AG10803 (cell line): ENCODE measurements around the gene IGDCC3.
"Not testable (repeated sequence)": the region's sequence is repeated elsewhere in the genome, so short reads cannot be mapped to it uniquely, and the experiment has no call there.

Source experiments
- DNase-seq: peaks from one replicate; pipeline ENCODE4 v3.0.0; 2010; ENCODE audit warnings: low read depth
- H3K4me3 ChIP-seq: 2 replicates; pipeline ENCODE4 v1.5.1; 2011; ENCODE audit warnings: mild to moderate bottlenecking, low read length, control low read depth
- TF ChIP-seq, protein P1 (sequence below): conservative IDR thresholded peaks from 2 replicates; pipeline ENCODE4 v1.5.1; 2011; ENCODE audit warnings: mild to moderate bottlenecking, low read length, control low read depth, inconsistent platforms

Gene IGDCC3

DNA sequence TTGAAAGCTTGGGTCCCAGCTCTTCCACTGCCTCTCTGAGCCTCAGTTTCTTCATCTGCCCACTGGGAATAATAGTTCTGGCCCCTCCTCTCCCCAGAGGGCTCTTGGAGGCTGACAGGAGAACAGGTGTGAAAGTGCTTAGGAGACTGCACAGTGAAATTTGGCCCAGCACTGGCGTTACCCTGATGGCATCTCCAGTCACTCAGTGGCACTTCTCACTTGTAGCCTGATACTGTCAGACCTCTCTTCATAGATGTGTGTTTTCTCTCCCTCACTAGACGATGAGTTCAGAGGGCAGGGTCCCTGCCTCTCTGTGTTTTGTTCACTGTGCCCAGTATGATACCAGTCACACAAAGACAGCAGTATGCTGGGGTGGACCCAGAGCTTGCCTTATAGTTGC is 22.2 kb upstream of the IGDCC3 start:
- TF ChIP-seq, protein P1, sequence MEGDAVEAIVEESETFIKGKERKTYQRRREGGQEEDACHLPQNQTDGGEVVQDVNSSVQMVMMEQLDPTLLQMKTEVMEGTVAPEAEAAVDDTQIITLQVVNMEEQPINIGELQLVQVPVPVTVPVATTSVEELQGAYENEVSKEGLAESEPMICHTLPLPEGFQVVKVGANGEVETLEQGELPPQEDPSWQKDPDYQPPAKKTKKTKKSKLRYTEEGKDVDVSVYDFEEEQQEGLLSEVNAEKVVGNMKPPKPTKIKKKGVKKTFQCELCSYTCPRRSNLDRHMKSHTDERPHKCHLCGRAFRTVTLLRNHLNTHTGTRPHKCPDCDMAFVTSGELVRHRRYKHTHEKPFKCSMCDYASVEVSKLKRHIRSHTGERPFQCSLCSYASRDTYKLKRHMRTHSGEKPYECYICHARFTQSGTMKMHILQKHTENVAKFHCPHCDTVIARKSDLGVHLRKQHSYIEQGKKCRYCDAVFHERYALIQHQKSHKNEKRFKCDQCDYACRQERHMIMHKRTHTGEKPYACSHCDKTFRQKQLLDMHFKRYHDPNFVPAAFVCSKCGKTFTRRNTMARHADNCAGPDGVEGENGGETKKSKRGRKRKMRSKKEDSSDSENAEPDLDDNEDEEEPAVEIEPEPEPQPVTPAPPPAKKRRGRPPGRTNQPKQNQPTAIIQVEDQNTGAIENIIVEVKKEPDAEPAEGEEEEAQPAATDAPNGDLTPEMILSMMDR = no peak
- no peak for DNase-seq
- no peak overlapping the region for H3K4me3 ChIP-seq

DNA sequence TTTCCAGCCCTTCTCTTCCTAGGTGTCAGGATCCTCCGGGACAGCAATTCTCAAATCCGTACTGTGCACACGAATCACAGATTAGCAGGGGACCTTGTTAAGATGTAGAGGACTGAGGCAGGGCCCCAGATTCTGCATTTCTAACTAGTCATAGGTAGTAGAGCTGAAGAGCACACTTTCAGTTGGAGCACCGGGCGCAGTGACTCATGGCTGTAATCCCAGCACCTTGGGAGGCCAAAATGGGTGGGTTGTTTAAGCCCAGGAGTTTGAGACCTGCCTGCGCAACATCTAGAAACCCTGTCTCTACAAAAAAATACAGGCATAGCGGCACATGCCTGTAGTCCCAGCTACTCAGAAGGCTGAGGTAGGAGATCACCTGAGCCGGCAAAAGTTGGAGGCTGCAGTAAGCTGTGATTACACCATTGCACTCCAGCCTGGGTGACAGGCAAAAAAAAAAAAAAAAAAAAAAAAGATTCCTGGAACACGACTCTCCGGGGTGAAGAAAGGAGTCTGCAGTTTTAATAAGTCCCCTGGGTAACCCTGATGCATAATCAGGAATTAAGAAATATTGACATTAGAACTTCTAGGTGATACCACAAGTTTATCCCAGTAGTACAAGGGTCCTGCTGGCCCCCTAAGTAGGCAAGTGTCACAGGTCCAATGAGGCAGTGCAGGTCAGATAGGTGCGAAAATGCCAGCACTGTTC is 21.4 kb upstream of the IGDCC3 start:
- DNase-seq = no peak

DNA sequence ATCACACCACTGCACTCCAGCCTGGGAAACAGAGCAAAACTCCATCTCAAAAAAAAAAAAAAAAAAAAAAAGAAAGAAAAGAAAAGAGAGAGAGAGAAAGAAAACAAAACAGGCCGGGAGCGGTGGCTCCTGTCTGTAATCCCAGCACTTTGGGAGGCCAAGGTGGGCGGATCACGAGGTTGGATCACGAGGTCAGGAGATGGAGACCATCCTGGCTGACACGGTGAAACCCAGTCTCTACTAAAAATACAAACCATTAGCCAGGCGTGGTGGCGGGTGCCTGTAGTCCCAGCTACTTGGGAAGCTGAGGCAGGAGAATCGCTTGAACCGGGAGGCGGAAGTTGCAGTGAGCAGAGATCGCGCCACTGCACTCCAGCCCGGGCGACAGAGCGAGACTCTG is 20.7 kb upstream of the IGDCC3 start:
- not testable (repeated sequence) for H3K4me3 ChIP-seq, DNase-seq

More for the DNA sequence above, 21.4 kb upstream of the IGDCC3 start:
- TF ChIP-seq, protein P1 = no peak
- H3K4me3 ChIP-seq = no peak overlapping the region

DNA sequence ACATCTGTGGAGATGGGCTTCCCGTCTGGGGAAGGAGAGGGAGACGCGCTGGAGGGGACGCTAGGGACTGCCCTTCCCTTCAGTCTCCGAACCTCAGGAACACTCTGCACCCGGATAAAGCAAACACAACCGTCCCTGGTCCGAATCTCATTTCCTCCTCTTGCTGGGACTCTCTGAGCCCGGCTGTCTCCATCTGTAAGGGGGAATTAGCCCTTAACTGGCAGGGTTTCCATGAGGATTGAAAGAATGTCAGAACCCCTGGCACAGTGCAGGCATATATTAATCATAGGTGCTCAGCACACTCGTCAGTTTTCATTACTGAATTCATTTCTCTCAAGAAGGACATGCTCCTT is 19.1 kb upstream of the IGDCC3 start:
- TF ChIP-seq, protein P1 = no peak
- H3K4me3 ChIP-seq = no peak overlapping the region
- DNase-seq = no peak

DNA sequence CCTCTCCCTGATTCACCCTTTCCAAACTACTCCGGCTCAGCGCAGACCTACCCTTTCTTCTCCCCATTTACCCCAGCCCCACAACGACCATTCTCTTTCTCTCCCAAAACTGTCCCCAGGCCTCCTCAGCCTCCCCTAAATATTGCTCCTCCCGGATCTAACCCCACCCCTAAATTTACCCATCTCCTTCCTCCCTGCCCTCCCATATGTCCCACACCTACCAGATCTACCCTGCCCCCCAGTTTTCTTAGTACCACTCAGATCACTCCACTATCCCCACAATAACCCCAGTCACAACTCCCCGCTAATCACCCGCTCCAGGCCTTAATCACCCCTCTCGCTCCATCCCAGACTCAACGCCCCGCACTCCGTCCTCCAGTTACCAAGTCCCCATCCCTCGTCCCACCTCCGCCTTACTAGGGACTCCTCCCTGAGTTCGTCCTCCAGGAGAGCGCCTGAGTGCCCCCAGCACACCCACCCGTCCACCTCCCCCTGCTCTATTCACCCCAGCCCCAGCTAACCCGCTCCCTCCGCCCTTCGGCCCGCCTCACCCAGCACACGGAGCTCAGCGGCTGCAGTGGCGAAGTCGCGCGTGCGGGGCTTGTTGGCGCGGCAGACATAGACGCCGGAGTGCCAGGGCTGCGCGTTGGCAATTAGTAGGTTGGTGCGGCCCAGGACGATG is 18.6 kb upstream of the IGDCC3 start:
- no peak overlapping the region for H3K4me3 ChIP-seq
- no peak for DNase-seq
- TF ChIP-seq, protein P1 = no peak

DNA sequence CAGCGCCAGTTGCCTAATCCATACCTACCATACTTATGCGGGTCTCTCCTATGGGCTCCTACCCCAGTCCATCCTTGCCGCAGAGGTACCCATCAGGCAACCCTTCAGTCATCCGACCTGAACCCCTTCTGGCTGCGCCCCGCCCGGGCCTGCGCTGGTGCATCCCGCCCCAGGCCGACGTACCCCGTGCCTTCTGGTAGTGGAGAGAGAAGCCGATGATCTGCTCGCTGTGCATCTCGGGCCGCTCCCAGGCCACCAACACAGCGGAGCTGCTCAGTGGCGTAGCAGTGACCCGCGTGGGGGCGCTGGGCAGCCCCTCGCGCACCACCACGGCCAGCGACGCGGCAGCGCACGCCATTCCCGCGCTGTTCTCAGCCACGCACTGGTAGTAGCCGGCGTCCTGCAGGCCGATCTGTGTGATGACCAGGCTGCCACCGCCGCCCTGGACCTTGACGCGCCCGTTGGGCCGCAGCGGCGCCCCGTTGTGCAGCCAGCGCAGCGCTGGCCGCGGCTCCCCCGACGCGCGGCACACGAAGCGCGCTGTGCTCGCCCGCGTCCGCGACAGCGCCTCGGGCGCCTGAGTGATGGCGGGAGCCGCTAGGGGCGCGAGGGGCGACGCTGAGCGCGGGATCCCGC is 17.9 kb upstream of the IGDCC3 start:
- TF ChIP-seq, protein P1 = no peak
- no peak overlapping the region for H3K4me3 ChIP-seq
- DNase-seq = no peak

DNA sequence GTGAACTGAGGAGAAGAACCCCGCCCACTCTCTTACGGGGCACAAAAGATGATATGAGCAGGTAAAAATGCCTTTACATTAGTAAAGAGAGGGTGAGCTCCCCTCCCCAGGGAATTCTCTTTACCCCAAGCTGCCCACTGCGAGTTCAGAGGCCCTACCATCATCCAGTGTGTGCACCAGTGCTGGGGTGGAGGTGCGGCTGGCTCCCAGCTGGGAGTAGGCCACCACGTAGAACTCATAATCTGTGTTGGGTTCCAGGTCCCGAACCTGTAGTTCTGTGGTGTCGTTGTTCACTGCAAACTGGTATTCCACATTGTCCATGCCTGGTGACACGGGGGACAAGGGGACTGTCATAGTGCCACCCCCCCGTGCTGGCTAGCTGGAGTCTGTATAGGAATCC is 17.1 kb upstream of the IGDCC3 start:
- DNase-seq = no peak
- TF ChIP-seq, protein P1 = no peak
- no peak overlapping the region for H3K4me3 ChIP-seq
